Psoas muscle (tissue), 8 donors: Measurements from ENCODE around the gene LSMEM2. TPM values are rescaled to one million over a fixed set of nuclear protein-coding genes. Genes with fewer than 3 reads are reported as not detected.

Source experiments
- ATAC-seq, 4 donors: fragments of 200-7000 bp; cut with Tn5 transposase; one replicate each; pipeline ENCODE4 v1.9.1; 2020; ENCODE audit warnings: moderate library complexity in 3 of 4, mild to moderate bottlenecking in 2 of 4
- DNase-seq, 2 donors: peaks; one replicate each; pipeline ENCODE4 v3.0.0-alpha.2; 2020
- H3K27ac ChIP-seq: fragments of 200-600 bp; one replicate; pipeline ENCODE4 v1.8.0; 2022
- H3K27me3 ChIP-seq, 3 donors: fragments of 200-600 bp in 1 of 3; one replicate each; pipeline versions ENCODE4 v1.6.1 to v1.8.0; 2013 to 2022; ENCODE audit warnings: low read length in 2 of 3, mild to moderate bottlenecking in 2 of 3, moderate library complexity in 1 of 3; ENCODE audit not compliant: insufficient read depth in 3 of 3
- H3K36me3 ChIP-seq, 2 donors: fragments of 200-600 bp in 1 of 2; one replicate each; pipeline versions ENCODE4 v1.6.1 to v1.8.0; 2013 to 2022; ENCODE audit warnings: low read depth in 1 of 2, mild to moderate bottlenecking in 1 of 2, moderate library complexity in 1 of 2; ENCODE audit not compliant: insufficient read depth in 1 of 2
- H3K4me1 ChIP-seq: fragments of 200-600 bp; one replicate; pipeline ENCODE4 v1.8.0; 2022
- H3K4me3 ChIP-seq: fragments of 200-600 bp; one replicate; pipeline ENCODE4 v1.8.0; 2022; ENCODE audit warnings: mild to moderate bottlenecking
- H3K9me3 ChIP-seq: fragments of 200-600 bp; one replicate; pipeline ENCODE4 v1.8.0; 2022
- WGBS, 3 donors: extraction: QIAGEN DNeasy Blood & Tissue Kit; methylation state at CpG; one replicate each; pipeline versions ENCODE4 v1.1.6 to v1.1.7; 2013; 5-methylcytosine and 5-hydroxymethylcytosine counted together
- intact Hi-C, 2 donors: fragments of 100-400 bp; cut with DNase I; formaldehyde crosslinking; loops; one replicate each; pipeline versions ENCODE4 v1.11.0 to v1.14.2; 2022
- polyA plus RNA-seq, 3 donors: library from polyadenylated mRNA; stranded (reverse); fragments of 200-250 nt; gene quantifications; one replicate each; pipeline ENCODE4 v1.2.3, GENCODE V29; 2013
- total RNA-seq, 4 donors: library from RNA; stranded (reverse); fragmentation: NEBNext Ultra II Directional in 2 of 4; extraction: Animal tissue kit (Norgen Biotek cat#: 25700) in 2 of 4; gene quantifications; one replicate each; pipeline versions ENCODE4 v1.2.1 to v1.2.4, GENCODE V29; 2021 to 2023
- TF ChIP-seq, protein P1 (sequence below): fragments of 200-600 bp; IDR thresholded peaks from one replicate; pipeline ENCODE4 v1.8.0; 2022; ENCODE audit warnings: antibody characterized with exemption
- donor health status: healthy with polysubstance abuse.
- donor health status: DM: no; HTN: no; CAD: no; lungs with moderate emphysema.
- donor health status: Bipolar disorder and iron deficiency.
- donor health status: healthy.
- donor health status: DM: yes; HTN: yes; CAD: no.
- donor health status: DM: no; HTN: no; CAD: no.
- donor health status: DM: no; HTN: no; CAD: no.
- donor health status: DM: yes; HTN: yes; CAD: no.

LSMEM2 gene
- total and polyA plus RNA-seq, 7 donors: 0.61 to 13.1 (median 1.1) TPM

DNA sequence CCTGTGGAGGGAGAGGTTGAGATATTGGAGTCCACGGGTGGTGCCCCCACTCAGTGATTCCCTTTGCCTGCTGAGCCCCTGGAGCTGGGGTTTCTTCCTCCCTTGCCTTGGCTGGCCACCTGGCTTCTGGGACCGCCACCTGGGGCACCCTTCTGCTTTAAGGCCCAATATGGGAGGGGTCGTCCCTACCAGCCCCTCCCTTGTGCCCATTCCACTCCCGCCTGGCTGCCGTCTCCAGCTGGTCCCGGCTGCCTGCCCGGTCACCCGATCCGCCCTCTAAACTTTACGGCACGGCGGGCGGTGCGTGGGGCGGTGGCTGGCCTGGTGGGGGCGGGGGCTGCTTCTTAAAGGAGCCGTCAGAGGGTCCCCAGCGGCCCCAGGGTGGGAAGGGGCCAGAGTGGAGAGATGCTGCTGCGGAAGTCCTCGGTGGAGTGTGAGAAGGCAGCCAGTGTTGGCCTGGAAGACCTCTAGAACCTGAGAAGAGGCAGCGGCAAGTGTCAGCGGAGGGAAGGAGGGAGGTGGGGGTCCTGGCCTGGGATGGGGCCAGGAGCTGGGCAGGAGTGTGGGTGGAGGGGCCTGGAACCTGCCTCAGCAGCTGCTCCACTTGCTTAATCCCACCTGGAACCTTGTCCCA lies 11.5 kb upstream of the LSMEM2 start:
- intact Hi-C loops: loop anchor here in 1 of 2 donors (10.0 kb wide), 1 partner anchor 277 kb away; no protein-coding TSS in a partner anchor
- peak; percentile 72 to 85 for DNase-seq
- Histone ChIP-seq H3K27ac (peak overlapping the region; percentile 82), H3K9me3 (no peaks in the 10 kb centered on the region), H3K4me1 (peaks cover 48% of the 10 kb centered on the region), H3K27me3 (no peaks in the 10 kb centered on the region), H3K36me3 (no peaks in the 10 kb centered on the region), H3K4me3 (peak overlapping the region; percentile 72)
- TF ChIP-seq, protein P1, sequence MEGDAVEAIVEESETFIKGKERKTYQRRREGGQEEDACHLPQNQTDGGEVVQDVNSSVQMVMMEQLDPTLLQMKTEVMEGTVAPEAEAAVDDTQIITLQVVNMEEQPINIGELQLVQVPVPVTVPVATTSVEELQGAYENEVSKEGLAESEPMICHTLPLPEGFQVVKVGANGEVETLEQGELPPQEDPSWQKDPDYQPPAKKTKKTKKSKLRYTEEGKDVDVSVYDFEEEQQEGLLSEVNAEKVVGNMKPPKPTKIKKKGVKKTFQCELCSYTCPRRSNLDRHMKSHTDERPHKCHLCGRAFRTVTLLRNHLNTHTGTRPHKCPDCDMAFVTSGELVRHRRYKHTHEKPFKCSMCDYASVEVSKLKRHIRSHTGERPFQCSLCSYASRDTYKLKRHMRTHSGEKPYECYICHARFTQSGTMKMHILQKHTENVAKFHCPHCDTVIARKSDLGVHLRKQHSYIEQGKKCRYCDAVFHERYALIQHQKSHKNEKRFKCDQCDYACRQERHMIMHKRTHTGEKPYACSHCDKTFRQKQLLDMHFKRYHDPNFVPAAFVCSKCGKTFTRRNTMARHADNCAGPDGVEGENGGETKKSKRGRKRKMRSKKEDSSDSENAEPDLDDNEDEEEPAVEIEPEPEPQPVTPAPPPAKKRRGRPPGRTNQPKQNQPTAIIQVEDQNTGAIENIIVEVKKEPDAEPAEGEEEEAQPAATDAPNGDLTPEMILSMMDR: no peak
- 3 to 5% (median 4%) methylated on average over 21 to 22 of the region's 22 CpGs for WGBS, 3 donors
- peak; percentile 59 to 81 (median 66) for ATAC-seq

DNA sequence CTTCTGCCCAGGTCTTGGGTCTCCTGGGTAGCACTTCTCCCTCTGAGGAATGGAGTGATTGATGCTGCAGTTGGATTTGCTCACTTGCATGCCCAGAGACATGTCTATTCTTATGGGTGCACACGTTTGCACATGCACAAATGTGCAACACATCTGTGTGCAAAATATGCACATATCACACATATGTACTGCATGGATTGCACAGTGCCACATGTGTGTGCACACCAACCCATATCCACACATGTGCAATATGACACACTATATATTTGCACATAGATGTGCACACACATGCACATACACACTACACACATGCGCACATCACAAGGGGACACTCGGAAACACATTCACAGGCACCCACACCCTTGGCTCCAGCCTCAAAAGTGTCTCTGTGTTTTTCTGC lies 10.6 kb upstream of the LSMEM2 start:
- peak overlapping the region; percentile 72 for H3K4me3 ChIP-seq
- H3K9me3 ChIP-seq: no peaks in the 10 kb centered on the region
- H3K27ac ChIP-seq: peak overlapping the region; percentile 82
- 23 to 34% (median 26%) methylated on average over 3 of the region's 3 CpGs for WGBS, 3 donors
- ATAC-seq (no peak), DNase-seq (no peak)
- H3K36me3 ChIP-seq: no peaks in the 10 kb centered on the region
- peaks cover 52% of the 10 kb centered on the region for H3K4me1 ChIP-seq
- TF ChIP-seq, protein P1: no peak
- no peaks in the 10 kb centered on the region for H3K27me3 ChIP-seq
- intact Hi-C loops: loop anchor here in 1 of 2 donors (10.0 kb wide), 1 partner anchor 277 kb away; no protein-coding TSS in a partner anchor

DNA sequence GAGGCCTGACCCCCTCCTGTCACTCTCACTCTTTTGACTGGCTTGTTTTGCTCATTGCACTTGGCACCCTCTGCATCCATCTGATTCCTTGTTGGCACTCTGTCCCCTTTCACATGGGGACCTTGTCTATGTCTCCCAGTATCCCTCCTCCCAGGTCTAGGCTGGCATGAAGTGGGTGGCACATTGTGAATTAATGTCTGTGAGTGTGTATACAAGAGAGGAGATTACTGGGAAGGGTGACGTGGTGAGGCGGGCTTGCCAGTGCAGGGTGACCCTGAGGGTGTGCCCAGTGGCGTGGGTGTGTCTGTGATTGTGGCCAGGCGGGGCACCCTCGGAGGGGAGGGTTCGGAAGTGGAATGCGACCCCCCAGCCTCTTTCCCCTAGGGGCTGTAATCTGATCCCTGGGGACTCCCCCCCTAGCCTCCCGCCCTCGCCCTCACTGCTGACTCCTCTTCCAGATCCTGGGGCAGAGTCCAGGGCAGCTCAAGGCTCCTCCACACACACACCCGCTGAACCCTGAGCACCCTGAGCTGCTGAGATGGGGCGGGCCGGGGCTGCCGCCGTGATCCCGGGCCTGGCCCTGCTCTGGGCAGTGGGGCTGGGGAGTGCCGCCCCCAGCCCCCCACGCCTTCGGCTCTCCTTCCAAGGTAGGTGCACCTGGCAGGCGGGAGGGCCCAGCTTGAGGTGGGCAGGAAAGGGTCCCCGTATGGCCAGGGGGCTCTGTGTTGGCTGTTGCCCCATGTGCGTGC lies 10.0 kb upstream of the LSMEM2 start, which contains the start of gene SEMA3B:
Gene SEMA3B (plus strand): TSS at position 445 of the 749 bp plus-strand sequence. CDS start 94 bp downstream, at position 539.
- peaks cover 54% of the 10 kb centered on the region for H3K4me1 ChIP-seq
- intact Hi-C loops: loop anchor here in 1 of 2 donors (10.0 kb wide), 1 partner anchor 276 kb away; no protein-coding TSS in a partner anchor

DNA sequence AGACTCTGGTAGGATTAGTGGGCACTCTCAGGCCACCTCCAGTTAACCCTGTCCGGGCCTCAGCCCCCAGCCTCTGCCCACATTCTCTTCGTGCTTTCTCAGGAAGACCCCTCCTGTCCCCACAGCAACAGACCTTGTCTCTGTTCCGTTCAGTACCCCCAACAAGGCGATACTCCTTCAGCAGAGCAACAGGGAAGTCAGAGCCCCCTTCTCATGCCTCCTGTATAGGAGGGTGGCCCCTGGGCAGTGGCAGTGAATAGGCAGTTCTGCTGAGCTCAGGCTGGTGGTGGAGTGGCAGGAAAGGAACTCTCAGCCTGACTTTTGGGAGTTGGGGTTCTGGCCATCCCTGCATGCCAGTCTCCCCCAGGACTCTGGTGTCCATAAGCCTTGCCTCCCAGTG lies 9.4 kb upstream of the LSMEM2 start:
- ATAC-seq (no peak), DNase-seq (no peak)
- 46 to 53% (median 48%) methylated on average over 4 of the region's 4 CpGs for WGBS, 3 donors
- peak overlapping the region; percentile 49 for H3K4me3 ChIP-seq
- H3K4me1 ChIP-seq: peaks cover 54% of the 10 kb centered on the region
- no peaks in the 10 kb centered on the region for H3K27me3 ChIP-seq
- H3K36me3 ChIP-seq: no peaks in the 10 kb centered on the region
- H3K9me3 ChIP-seq: no peaks in the 10 kb centered on the region
- intact Hi-C loops: loop anchor here in 1 of 2 donors (10.0 kb wide), 1 partner anchor 275 kb away; no protein-coding TSS in a partner anchor
- TF ChIP-seq, protein P1: no peak
- peak overlapping the region; percentile 82 for H3K27ac ChIP-seq

More for the DNA sequence above, 10.0 kb upstream of the LSMEM2 start, which contains the start of gene SEMA3B:
- DNase-seq (peak; percentile 66 to 76), ATAC-seq (peak; percentile 11 to 70 (median 46))
- Histone ChIP-seq H3K4me3 (peak within 1 kb of the TSS; percentile 72), H3K36me3 (no peaks in the 10 kb centered on the region), H3K27me3 (no peaks in the 10 kb centered on the region), H3K27ac (peak within 1 kb of the TSS; percentile 82), H3K9me3 (no peaks in the 10 kb centered on the region)
- TF ChIP-seq, protein P1: no peak
- WGBS, 3 donors: 17 to 30% (median 27%) methylated on average over 21 of the region's 21 CpGs
